Gastrocnemius medialis (tissue), 4 donors: ENCODE results near the gene TTYH2.

Source experiments
- CTCF ChIP-seq, 5 experiments: fragments of 450-650 bp in 3 of 5; fragments of 200-600 bp in 2 of 5; sonication (generic) in 2 of 5; IDR thresholded peaks in 4 of 5; conservative IDR thresholded peaks in 1 of 5; 1 replicate in 4 of 5; 2 replicates in 1 of 5; pipeline ENCODE4 v1.5.1; 2016 to 2019; ENCODE audit warnings: antibody characterized with exemption in 5 of 5, mild to moderate bottlenecking in 3 of 5, moderate library complexity in 3 of 5
- POLR2A ChIP-seq, 2 donors: fragments of 450-650 bp; IDR thresholded peaks; one replicate each; pipeline ENCODE4 v1.6.1; 2017; ENCODE audit warnings: antibody characterized with exemption in 2 of 2, mild to moderate bottlenecking in 2 of 2, moderate library complexity in 2 of 2

GRCh38 chr17:74272731-74273201 lies 59.4 kb downstream of the TTYH2 start:
- TF ChIP-seq CTCF (IDR thresholded peaks at IDR 0.05 in 4 of 5, conservative IDR thresholded peaks at IDR 0.05 in 1 of 5) (no peak), POLR2A (IDR thresholded peaks at IDR 0.05) (no peak)
